Measurements from ENCODE around the gene SLC16A11.
"Not testable (repeated sequence)": the region's sequence is repeated elsewhere in the genome, so short reads cannot be mapped to it uniquely, and the experiment has no call there.

The SLC16A11 gene

GRCh38 chr17:7011415-7011814 is 32.5 kb downstream of the SLC16A11 start:
- DNase-seq (ENCODE audit: low read depth in 2 of 2, low spot score in 1 of 2), result no peak

- no peak for DNase-seq (ENCODE audit: low read depth in 2 of 2, low spot score in 1 of 2)
These were observed 33.4 kb downstream of the SLC16A11 start for GRCh38 chr17:7010523-7010922.

GRCh38 chr17:7007143-7007542 is 36.7 kb downstream of the SLC16A11 start:
- DNase-seq (ENCODE audit: low read depth in 2 of 2, low spot score in 1 of 2), result no peak

GRCh38 chr17:7005716-7006115 is 38.2 kb downstream of the SLC16A11 start:
- DNase-seq (ENCODE audit: low read depth in 2 of 2, low spot score in 1 of 2), result no peak

- DNase-seq (ENCODE audit: low read depth in 2 of 2, low spot score in 1 of 2), result no peak
These were observed 39.3 kb downstream of the SLC16A11 start for GRCh38 chr17:7004398-7005253.

GRCh38 chr17:7003745-7004144 is 40.1 kb downstream of the SLC16A11 start:
- DNase-seq (ENCODE audit: low read depth in 2 of 2, low spot score in 1 of 2), result no peak

GRCh38 chr17:7002288-7003047 is 41.4 kb downstream of the SLC16A11 start:
- DNase-seq (ENCODE audit: low read depth in 2 of 2, low spot score in 1 of 2), result no peak

- DNase-seq (ENCODE audit: low read depth in 2 of 2, low spot score in 1 of 2), result no peak
These were observed 42.5 kb downstream of the SLC16A11 start for GRCh38 chr17:7001318-7001961.

GRCh38 chr17:6998855-6999508 is 44.9 kb downstream of the SLC16A11 start:
- no peak for DNase-seq (ENCODE audit: low read depth in 2 of 2, low spot score in 1 of 2)

- no peak for DNase-seq (ENCODE audit: low read depth in 2 of 2, low spot score in 1 of 2)
These were observed 46.7 kb downstream of the SLC16A11 start for GRCh38 chr17:6997171-6997570.

GRCh38 chr17:6996256-6997011 is 47.5 kb downstream of the SLC16A11 start:
- no peak for DNase-seq (ENCODE audit: low read depth in 2 of 2, low spot score in 1 of 2)

GRCh38 chr17:6995500-6996255 is 48.2 kb downstream of the SLC16A11 start, which contains the start of gene ALOX12:
ALOX12 (plus strand) TSS chr17:6996049; CDS start chr17:6996118, 69 bp downstream.
- DNase-seq (ENCODE audit: low read depth in 2 of 2, low spot score in 1 of 2), result no peak

GRCh38 chr17:6994666-6995256 is 49.1 kb downstream of the SLC16A11 start:
- no peak for DNase-seq (ENCODE audit: low read depth in 2 of 2, low spot score in 1 of 2)

GRCh38 chr17:6994118-6994598 is 49.7 kb downstream of the SLC16A11 start:
- no peak for DNase-seq (ENCODE audit: low read depth in 2 of 2, low spot score in 1 of 2)

GRCh38 chr17:6993613-6994056 is 50.3 kb downstream of the SLC16A11 start:
- DNase-seq (ENCODE audit: low read depth in 2 of 2, low spot score in 1 of 2), result not testable (repeated sequence)

Data from stimulated activated CD8-positive, alpha-beta memory T cell treated with anti-CD3 and anti-CD28 coated beads, Interleukin-4, amount 100 ng/mL, for 4 hours (primary cell).